Stimulated activated CD8-positive, alpha-beta memory T cell treated with anti-CD3 and anti-CD28 coated beads, Interleukin-12 subunit alpha, Interleukin-12 subunit beta, amount 100 ng/mL, for 24 hours (primary cell): Measurements from ENCODE around the gene TCF3.
A peak's percentile ranks its signal among the peaks of the same experiment; 100 is the strongest.
"Not testable (repeated sequence)": the region's sequence is repeated elsewhere in the genome, so short reads cannot be mapped to it uniquely, and the experiment has no call there.

Experiments
- DNase-seq: peaks from one replicate; pipeline ENCODE4 v3.0.0-alpha.2; 2020; ENCODE audit errors: extremely low read depth

Gene TCF3

GRCh38 chr19:1652471-1653299, at the start of gene TCF3:
Gene TCF3, minus strand, starts transcription at chr19:1652615. Its CDS starts 2,367 bp downstream, at chr19:1650248.
- DNase-seq = peak; percentile 97

GRCh38 chr19:1700733-1701663, 48.6 kb upstream of the TCF3 start:
- DNase-seq = no peak

DNA sequence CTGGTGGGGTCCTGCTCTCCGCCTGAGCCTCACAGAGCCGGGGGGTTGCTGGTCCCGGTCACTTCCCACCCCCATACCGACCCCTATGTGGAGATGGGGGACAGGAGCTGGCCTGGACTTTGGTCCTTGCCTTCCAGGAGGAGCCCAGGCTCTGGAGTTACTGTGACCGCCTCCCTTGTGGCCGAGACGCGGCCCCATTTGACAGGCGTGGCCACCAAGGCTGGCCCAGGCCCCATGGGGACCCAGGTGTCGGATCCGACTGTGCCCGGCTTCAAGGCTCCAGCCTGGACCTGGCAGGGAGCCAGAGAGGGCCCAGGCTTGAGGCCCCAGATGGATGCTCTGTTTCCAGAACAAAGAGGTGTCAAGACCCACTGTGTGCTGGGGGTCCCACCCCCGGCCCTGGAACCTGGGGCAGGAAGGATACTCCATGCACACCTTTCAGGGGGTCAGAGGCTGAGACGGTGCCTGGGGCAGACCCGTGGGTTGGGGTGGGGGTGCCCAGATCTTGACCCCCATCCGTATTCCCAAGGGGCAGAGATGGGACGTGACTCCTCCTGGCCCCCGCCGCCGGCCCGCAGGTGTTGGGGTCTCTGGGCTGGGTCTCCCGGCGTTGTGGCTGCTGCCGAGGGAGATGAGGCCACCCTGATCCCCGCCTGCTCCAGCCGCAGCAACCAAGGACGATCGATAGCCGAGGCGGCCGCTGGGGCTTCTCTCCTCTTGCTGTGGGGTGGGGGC, 47.8 kb upstream of the TCF3 start:
- no peak for DNase-seq

DNA sequence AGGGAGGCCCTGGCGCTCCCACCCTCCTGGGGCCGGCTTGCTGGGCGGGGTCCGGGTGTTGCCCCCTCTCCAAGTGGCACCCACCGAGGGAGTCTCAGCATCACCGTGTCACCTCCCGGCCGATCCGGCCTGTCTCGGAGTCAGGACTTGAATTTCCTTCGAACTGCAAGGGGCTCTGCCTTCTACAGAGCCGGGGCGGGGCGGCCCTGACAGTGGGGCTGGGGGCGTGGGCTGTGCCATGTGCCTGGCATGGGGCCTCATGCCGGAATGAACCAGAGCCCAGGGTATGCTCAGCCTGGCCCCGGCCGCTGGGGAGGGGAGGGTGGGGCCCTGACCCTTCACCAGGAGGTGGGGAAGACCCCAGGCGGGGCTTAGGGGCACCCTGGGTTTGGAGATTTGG, 47.0 kb upstream of the TCF3 start:
- no peak for DNase-seq

DNA sequence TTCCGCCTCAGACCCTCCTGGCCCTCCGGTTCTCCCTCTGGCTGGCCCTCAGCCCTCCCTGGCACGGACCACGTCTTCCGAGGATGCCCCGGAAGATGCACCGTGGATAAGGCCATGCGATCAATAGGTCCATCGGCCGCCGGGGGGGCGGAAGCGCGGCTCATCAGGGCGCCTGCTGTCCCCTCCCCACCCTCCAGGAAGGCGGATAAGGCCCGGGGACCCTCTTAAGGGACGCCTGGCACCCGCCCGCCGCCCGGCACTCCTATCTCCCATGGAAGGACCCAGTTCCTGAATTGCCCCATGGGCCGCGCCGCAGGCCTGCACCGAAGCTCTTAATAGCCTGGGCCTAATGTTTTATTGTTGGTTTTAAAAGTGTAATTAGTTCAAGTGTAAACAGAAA, 46.2 kb upstream of the TCF3 start:
- no peak for DNase-seq

DNA sequence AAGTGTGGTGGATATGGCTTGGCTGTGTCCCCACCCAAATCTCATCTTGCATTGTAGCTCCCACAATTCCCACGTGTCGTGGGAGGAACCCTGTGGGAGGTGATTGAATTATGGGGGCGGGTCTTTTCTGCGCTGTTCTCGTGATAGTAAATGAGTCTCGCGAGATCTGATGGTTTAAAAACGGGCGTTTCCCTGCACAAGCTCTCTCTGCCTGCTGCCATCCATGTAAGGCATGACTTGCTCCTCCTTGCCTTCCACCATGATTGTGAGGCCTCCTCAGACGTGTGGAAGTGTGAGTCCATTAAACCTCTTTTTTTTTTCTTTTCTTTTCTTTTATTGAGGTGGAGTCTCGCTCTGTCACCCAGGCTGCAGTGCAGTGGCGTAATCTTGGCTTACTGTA, 43.1 kb upstream of the TCF3 start:
- not testable (repeated sequence) for DNase-seq

GRCh38 chr19:1691589-1692290, 39.3 kb upstream of the TCF3 start:
- no peak for DNase-seq

- peak; percentile 27 for DNase-seq
Measured at GRCh38 chr19:1690699-1691307, 38.4 kb upstream of the TCF3 start.

DNA sequence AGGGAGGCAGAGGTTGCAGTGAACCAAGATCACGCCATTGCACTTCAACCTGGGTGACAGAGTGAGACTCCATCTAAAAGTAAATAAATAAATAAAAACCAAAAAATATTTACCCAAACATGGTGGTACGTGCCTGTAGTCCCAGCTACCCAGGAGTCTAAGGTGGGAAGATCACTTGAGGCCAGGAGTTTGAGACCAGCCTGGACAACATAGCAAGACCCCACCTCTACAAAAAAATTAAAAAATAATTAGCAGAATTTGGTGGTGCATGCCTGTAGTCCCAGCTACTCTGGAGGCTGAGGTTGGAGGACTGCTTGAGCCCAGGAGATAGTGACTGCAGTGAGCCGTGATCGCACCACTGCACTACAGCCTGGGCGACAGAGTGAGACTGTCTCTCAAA, 33.4 kb upstream of the TCF3 start:
- DNase-seq = not testable (repeated sequence)

DNA sequence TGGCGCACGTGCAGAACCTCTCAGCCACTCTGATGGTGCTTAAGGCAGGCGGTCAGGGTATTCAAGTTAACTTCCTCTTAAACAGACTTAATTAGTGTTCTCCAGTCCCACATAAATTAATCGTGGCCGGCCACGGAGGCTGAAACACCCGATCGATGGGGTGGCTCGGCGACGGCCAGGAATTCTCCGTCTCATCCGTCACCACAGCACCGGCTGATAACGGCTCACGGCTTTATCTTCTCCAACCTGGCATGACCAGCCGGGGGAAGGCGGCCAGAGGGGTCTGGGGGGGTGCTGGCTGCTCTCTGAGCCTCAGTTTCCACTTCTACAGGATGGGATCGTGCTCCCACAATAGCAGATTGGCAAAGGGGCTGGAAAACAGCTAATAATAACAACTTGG, 32.6 kb upstream of the TCF3 start:
- no peak for DNase-seq

DNA sequence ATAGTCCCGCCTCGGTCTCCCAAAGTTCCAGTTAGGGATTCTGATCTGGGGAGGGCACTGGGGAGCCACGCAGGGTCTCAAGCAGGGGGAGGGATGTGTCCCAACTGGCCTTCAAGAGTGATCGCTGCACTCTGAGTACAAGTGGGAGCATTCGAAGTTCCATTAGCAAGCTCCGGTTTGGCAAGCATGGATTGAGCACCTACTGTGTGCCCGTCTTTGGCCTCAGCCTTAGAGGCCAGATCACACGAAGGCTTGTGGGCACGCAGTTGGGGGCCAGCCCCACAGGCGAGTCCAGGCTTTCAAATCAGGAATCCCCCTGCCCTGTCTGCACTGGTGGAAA, 32.1 kb upstream of the TCF3 start:
- DNase-seq = no peak

GRCh38 chr19:1683869-1684572, 31.6 kb upstream of the TCF3 start:
- DNase-seq = no peak

GRCh38 chr19:1680976-1681375, 28.6 kb upstream of the TCF3 start:
- DNase-seq = no peak

- DNase-seq = no peak
Measured at GRCh38 chr19:1678073-1678472, 25.7 kb upstream of the TCF3 start.

GRCh38 chr19:1676351-1677266, 24.2 kb upstream of the TCF3 start:
- no peak for DNase-seq

DNA sequence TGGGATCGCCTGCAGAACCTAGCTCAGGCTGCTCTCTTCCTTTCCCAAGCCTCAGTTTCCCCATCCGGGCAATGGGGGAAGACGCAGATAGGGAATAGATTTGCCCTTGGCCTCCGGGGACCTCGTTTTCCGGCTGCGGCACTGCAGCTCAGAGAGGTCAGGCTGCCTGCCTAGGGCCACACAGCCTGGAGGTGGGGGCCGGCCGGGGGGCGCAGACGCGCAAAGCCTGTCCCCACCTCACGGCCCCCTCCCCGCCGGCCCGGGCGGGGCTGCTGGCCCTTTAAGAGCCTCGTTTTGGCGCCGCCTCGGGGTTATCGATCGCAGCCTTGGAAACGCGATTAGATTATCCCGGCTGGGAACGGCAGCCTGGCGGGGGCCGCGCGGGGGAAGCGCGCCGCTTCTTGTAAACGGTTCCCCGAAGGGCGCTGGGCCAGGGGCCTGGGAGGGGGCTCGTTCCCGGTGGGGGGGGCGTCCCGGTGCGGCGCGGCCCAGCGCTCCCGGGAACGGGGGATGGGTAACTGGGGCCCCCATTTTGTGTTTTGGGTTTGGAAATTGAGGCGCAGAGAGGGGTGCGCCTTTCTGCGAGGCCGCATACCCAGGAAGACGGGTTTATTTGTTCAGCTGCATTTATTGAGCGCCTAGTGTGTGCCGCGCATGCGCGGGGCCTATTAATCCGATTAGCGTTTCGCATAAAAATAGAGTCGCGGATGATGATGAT, 23.4 kb upstream of the TCF3 start:
- no peak for DNase-seq

DNA sequence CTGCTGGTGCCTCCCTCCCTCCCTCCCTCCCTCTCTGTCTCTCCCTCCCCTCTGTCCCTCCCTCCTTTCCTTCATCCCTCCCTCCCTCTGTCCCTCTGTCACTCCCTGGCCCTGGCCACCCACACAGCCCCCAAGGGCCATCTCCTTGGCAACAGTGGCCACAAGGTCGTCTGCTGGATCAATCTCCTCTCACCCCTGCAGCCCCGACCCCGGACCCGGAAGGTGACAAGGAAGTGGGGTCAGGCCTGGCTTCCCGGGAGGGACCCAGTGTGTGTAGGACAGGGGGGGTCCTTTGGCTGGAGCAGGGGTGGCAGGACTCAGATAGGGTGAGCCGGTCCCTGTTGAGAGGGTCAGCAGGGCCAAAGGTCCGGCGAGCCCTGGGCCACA, 21.9 kb upstream of the TCF3 start:
- no peak for DNase-seq

GRCh38 chr19:1673645-1674292, 21.4 kb upstream of the TCF3 start:
- no peak for DNase-seq
